A549 (cell line): ENCODE results near the gene FGF18. TPM values are rescaled to one million over a fixed set of nuclear protein-coding genes. Genes with fewer than 3 reads are reported as not detected.

Experiments
- ATAC-seq, 2 experiments: fragments of 200-7000 bp in 1 of 2; fragments of >200 bp in 1 of 2; cut with Nextera tagmentation in 1 of 2; cut with Tn5 transposase in 1 of 2; 3 replicates each; pipeline versions ENCODE4 v1.8.0 to v1.9.1; 2018 to 2020; ENCODE audit warnings: mild to moderate bottlenecking in 1 of 2, moderate library complexity in 1 of 2
- CTCF ChIA-PET: fragments of 300-600 bp; sonication (Branson Sonifier 250); formaldehyde crosslinking; extraction: SDS; loops from one replicate; lab custom pipeline; 2021; ENCODE audit warnings: antibody characterized with exemption, inconsistent platforms; lab: Yijun Ruan, JAX
- POLR2A ChIA-PET: fragments of 350-600 bp; formaldehyde crosslinking; extraction: SDS; loops from one replicate; lab custom pipeline; 2021; ENCODE audit warnings: antibody characterized with exemption, inconsistent platforms; lab: Yijun Ruan, JAX
- DNase-seq, 2 experiments: peaks; one replicate each; pipeline versions ENCODE4 v3.0.0 to v3.0.0-alpha.2; 2011 to 2016; ENCODE audit warnings: low read depth in 1 of 2, low spot score in 1 of 2
- FAIRE-seq: peaks from 2 replicates; lab custom pipeline; 2011; peaks lifted over from hg19 to GRCh38; lab: Jason Lieb, UNC
- H3K27ac ChIP-seq, 2 experiments: fragments of >200 bp; sonication (Bioruptor Twin); formaldehyde crosslinking; 3 replicates each; pipeline ENCODE4 v1.5.1; 2016 to 2017
- H3K4me1 ChIP-seq: fragments of >200 bp; sonication (Bioruptor Twin); formaldehyde crosslinking; 3 replicates; pipeline ENCODE4 v1.6.1; 2016
- H3K4me2 ChIP-seq: fragments of >200 bp; sonication (Bioruptor Twin); formaldehyde crosslinking; 3 replicates; pipeline ENCODE4 v1.6.1; 2016
- H3K4me3 ChIP-seq: fragments of >200 bp; sonication (Bioruptor Twin); formaldehyde crosslinking; 3 replicates; pipeline ENCODE4 v1.5.1; 2016
- H3K9me3 ChIP-seq: fragments of >200 bp; sonication (Bioruptor Twin); formaldehyde crosslinking; 3 replicates; pipeline ENCODE4 v1.6.1; 2016
- CEBPB ChIP-seq, 2 experiments: fragments of >200 bp in 1 of 2; sonication (Bioruptor Twin) in 1 of 2; formaldehyde crosslinking in 1 of 2; IDR thresholded peaks; 2 replicates each; pipeline ENCODE4 v1.6.1; 2012 to 2016
- CTCF ChIP-seq: fragments of >200 bp; sonication (Bioruptor Twin); formaldehyde crosslinking; IDR thresholded peaks from 3 replicates; pipeline ENCODE4 v1.5.1; 2016
- ELK1 ChIP-seq: fragments of 150-350 bp; IDR thresholded peaks from 2 replicates; pipeline ENCODE4 v1.6.1; 2014; ENCODE audit warnings: low read depth, mild to moderate bottlenecking, low read length
- FOSL2 ChIP-seq, 2 experiments: fragments of 450-650 bp in 1 of 2; fragments of >200 bp in 1 of 2; sonication (Bioruptor Twin) in 1 of 2; formaldehyde crosslinking; IDR thresholded peaks; 2 replicates each; pipeline versions ENCODE4 v1.5.0 to v1.6.1; 2016 to 2020; ENCODE audit warnings: mild to moderate bottlenecking in 1 of 2, moderate library complexity in 1 of 2
- HES2 ChIP-seq: fragments of >200 bp; sonication (Bioruptor Twin); formaldehyde crosslinking; IDR thresholded peaks from 2 replicates; pipeline ENCODE4 v1.6.1; 2016
- HEYL ChIP-seq: fragments of 250-450 bp; sonication (Bioruptor Pico); IDR thresholded peaks from 2 replicates; pipeline ENCODE4 v1.8.0; 2021; ENCODE audit warnings: mild to moderate bottlenecking, moderate library complexity
- KDM1A ChIP-seq: fragments of 200-600 bp; sonication (generic); IDR thresholded peaks from 2 replicates; pipeline ENCODE4 v1.6.1; 2016; ENCODE audit warnings: low read depth, mild to moderate bottlenecking
- MYC ChIP-seq: IDR thresholded peaks from 2 replicates; pipeline ENCODE4 v1.6.1; 2012; ENCODE audit warnings: mild to moderate bottlenecking, inconsistent platforms, low read length, improper control_type of control experiment, borderline replicate concordance
- RAD21 ChIP-seq, 2 experiments: fragments of >200 bp in 1 of 2; sonication (Bioruptor Twin) in 1 of 2; formaldehyde crosslinking in 1 of 2; IDR thresholded peaks in 1 of 2; conservative IDR thresholded peaks in 1 of 2; 2 replicates in 1 of 2; 3 replicates in 1 of 2; pipeline ENCODE4 v1.6.1; 2012 to 2018; ENCODE audit warnings: inconsistent platforms in 1 of 2
- REST ChIP-seq: fragments of 200-600 bp; sonication (generic); IDR thresholded peaks from 2 replicates; pipeline ENCODE4 v1.6.1; 2016; ENCODE audit warnings: antibody characterized with exemption, mild to moderate bottlenecking, moderate library complexity
- RNF2 ChIP-seq: fragments of 200-600 bp; sonication (generic); IDR thresholded peaks from 2 replicates; pipeline ENCODE4 v1.6.1; 2016; ENCODE audit warnings: low read depth, mild to moderate bottlenecking, antibody characterized with exemption, moderate library complexity, borderline replicate concordance
- SMC3 ChIP-seq: fragments of >200 bp; sonication (Bioruptor Twin); formaldehyde crosslinking; IDR thresholded peaks from 3 replicates; pipeline ENCODE4 v1.6.1; 2018; ENCODE audit warnings: inconsistent platforms
- SREBF2 ChIP-seq: fragments of 450-650 bp; IDR thresholded peaks from 2 replicates; pipeline ENCODE4 v1.6.1; 2014; ENCODE audit warnings: mild to moderate bottlenecking, moderate library complexity
- TP53 ChIP-seq: fragments of 250-450 bp; sonication (Bioruptor Pico); IDR thresholded peaks from 2 replicates; pipeline ENCODE4 v1.5.0; 2021; ENCODE audit warnings: mild to moderate bottlenecking, moderate library complexity
- ZC3H11A ChIP-seq: fragments of 450-650 bp; IDR thresholded peaks from 2 replicates; pipeline ENCODE4 v1.6.1; 2014; ENCODE audit warnings: antibody characterized with exemption, mild to moderate bottlenecking
- ZSCAN20 ChIP-seq: fragments of 250-450 bp; sonication (Bioruptor Pico); IDR thresholded peaks from 2 replicates; pipeline ENCODE4 v1.8.0; 2022; ENCODE audit warnings: mild to moderate bottlenecking, moderate library complexity
- WGBS: methylation state at CpG from one replicate; pipeline ENCODE4 v1.1.6; 2017; ENCODE audit errors: missing lambda C conversion rate; 5-methylcytosine and 5-hydroxymethylcytosine counted together
- polyA plus RNA-seq, 4 experiments: library from polyadenylated mRNA; depleted of rRNA in 3 of 4; stranded (reverse); fragments of >200 nt; fragmentation: RNase III in 1 of 4; extraction: RNeasy Plus Mini Kit Qiagen cat#74134 plus additional on column Dnase treatment in 1 of 4; gene quantifications; 2 replicates in 3 of 4; 3 replicates in 1 of 4; pipeline ENCODE4 v1.2.3, GENCODE V29; 2011 to 2017

Gene FGF18
- polyA plus RNA-seq, 2 of the 4 experiments (the other 2 are of a cell fraction): 0.09 to 0.16 TPM

- Histone ChIP-seq H3K4me3 (no peak overlapping the region), H3K4me1 (peaks cover 6% of the 10 kb centered on the region; the same call in 1 of the 3 replicates), H3K27ac (no peak overlapping the region), H3K9me3 (no peaks in the 10 kb centered on the region), H3K4me2 (no peak overlapping the region)
- FAIRE-seq (no peak), DNase-seq (no peak), ATAC-seq (peak in 1 of 2 experiments; percentile 12; a peak in 1 of 6 replicates)
- POLR2A ChIA-PET: no interaction called here
- no peak for TF ChIP-seq CEBPB (IDR thresholded peaks at IDR 0.05)
- TF ChIP-seq HEYL (CRISPR knock-in tag): no peak
- no peak for TF ChIP-seq RNF2
- no peak for TF ChIP-seq ZC3H11A
- CTCF ChIA-PET: interaction anchor here (0.6 to 5.7 kb wide), 34 partner anchors 8 to 545 kb away, joined by 3 to 35 read pairs (median 5); partner anchors contain the start of gene FGF18
- 77% methylated on average over 21 of the region's 21 CpGs for WGBS
These were observed 64.2 kb downstream of the FGF18 start for GRCh38 chr5:171483551-171484135.

- ChIA-PET POLR2A (no interaction called here), CTCF (interaction anchor here (0.6 to 5.7 kb wide), 38 partner anchors 9 to 544 kb away, joined by 3 to 35 read pairs (median 4); partner anchors contain the start of gene FGF18)
- 6% methylated on average over 5 of the region's 7 CpGs for WGBS
- Histone ChIP-seq H3K4me2 (no peak overlapping the region), H3K27ac (no peak overlapping the region), H3K4me1 (peaks cover 6% of the 10 kb centered on the region; the same call in 1 of the 3 replicates), H3K9me3 (no peaks in the 10 kb centered on the region), H3K4me3 (no peak overlapping the region)
- TF ChIP-seq HES2: no peak
- no peak for TF ChIP-seq FOSL2 (IDR thresholded peaks at IDR 0.05)
- TF ChIP-seq FOSL2 (CRISPR knock-in tag; IDR thresholded peaks at IDR 0.05): peak; percentile 44; the same call in 1 of the 2 replicates
- 0 out of 2 replicates have a peak, but pooled peaks have one; percentile 36 for TF ChIP-seq REST
- peak; percentile 70 for TF ChIP-seq SMC3
- no peak for TF ChIP-seq SREBF2
- 0 out of 2 replicates have a peak, but pooled peaks have one; percentile 26 for TF ChIP-seq KDM1A
- no peak for TF ChIP-seq TP53
- TF ChIP-seq RAD21 (conservative IDR thresholded peaks at IDR 0.05 in 1 of 2, IDR thresholded peaks at IDR 0.05 in 1 of 2): peak; percentile 59 to 63
- peak; percentile 76 for TF ChIP-seq CTCF
- ATAC-seq: peak; percentile 46 to 82; a peak in 4 of 6 replicates
- FAIRE-seq: no peak
- DNase-seq: peak; percentile 26 to 73
These were observed 65.0 kb downstream of the FGF18 start for GRCh38 chr5:171484460-171484899.

GRCh38 chr5:171485668-171486067 lies 66.2 kb downstream of the FGF18 start:
- Histone ChIP-seq H3K27ac (no peak overlapping the region), H3K9me3 (no peaks in the 10 kb centered on the region), H3K4me1 (peaks cover 6% of the 10 kb centered on the region; the same call in 1 of the 3 replicates), H3K4me2 (no peak overlapping the region), H3K4me3 (no peak overlapping the region)
- CTCF ChIA-PET: interaction anchor here (0.7 to 5.7 kb wide), 12 partner anchors 9 to 371 kb away, joined by 3 to 35 read pairs (median 4); no protein-coding TSS in a partner anchor
- DNase-seq (no peak), FAIRE-seq (no peak), ATAC-seq (no peak)
- WGBS: 14% methylated on average over 2 of the region's 4 CpGs
- no peak for TF ChIP-seq ELK1
- TF ChIP-seq MYC: no peak
- TF ChIP-seq ZSCAN20 (CRISPR knock-in tag): no peak
- POLR2A ChIA-PET: no interaction called here
